HUES64 (cell line): ENCODE measurements around the gene BSND.

Source experiments
- H3K27ac ChIP-seq: 2 replicates; pipeline ENCODE4 v1.7.0; 2013; ENCODE audit warnings: low read depth, low read length, inconsistent platforms
- H3K27me3 ChIP-seq: 2 replicates; pipeline ENCODE4 v1.6.1; 2013; ENCODE audit warnings: mild to moderate bottlenecking, low read length; ENCODE audit not compliant: insufficient read depth
- H3K36me3 ChIP-seq: 2 replicates; pipeline ENCODE4 v1.6.1; 2013; ENCODE audit warnings: mild to moderate bottlenecking, low read length; ENCODE audit not compliant: insufficient read depth
- H3K4me1 ChIP-seq: 2 replicates; pipeline ENCODE4 v1.6.1; 2013; ENCODE audit warnings: mild to moderate bottlenecking, low read length, moderate library complexity; ENCODE audit not compliant: insufficient read depth
- H3K4me3 ChIP-seq: 2 replicates; pipeline ENCODE4 v1.5.1; 2013; ENCODE audit warnings: mild to moderate bottlenecking, low read length, moderate library complexity
- H3K9ac ChIP-seq: 2 replicates; pipeline ENCODE4 v1.6.1; 2013; ENCODE audit warnings: mild to moderate bottlenecking, low read depth, low read length
- H3K9me3 ChIP-seq: 2 replicates; pipeline ENCODE4 v1.6.1; 2013; ENCODE audit warnings: low read depth, low read length; ENCODE audit not compliant: insufficient read depth
- WGBS: fragments of 150-250, 120-280 bp; methylation state at CpG from one replicate; pipeline ENCODE4 v1.1.7; 2013; ENCODE audit warnings: missing lambda C conversion rate; 5-methylcytosine and 5-hydroxymethylcytosine counted together

The BSND gene

GRCh38 chr1:54975356-54976108 lies 23.2 kb upstream of the BSND start:
- H3K27me3 ChIP-seq = peaks cover 22% of the 10 kb centered on the region
- 84% methylated on average over 4 of the region's 4 CpGs for WGBS

GRCh38 chr1:54976747-54977146 lies 22.0 kb upstream of the BSND start:
- Histone ChIP-seq H3K4me3 (no peak overlapping the region), H3K9me3 (no peaks in the 10 kb centered on the region), H3K27ac (no peak overlapping the region), H3K36me3 (no peaks in the 10 kb centered on the region), H3K9ac (no peak overlapping the region), H3K4me1 (peaks cover 5% of the 10 kb centered on the region; the same call in 1 of the 2 replicates), H3K27me3 (peaks cover 34% of the 10 kb centered on the region)
- WGBS = 87% methylated on average over 6 of the region's 6 CpGs

More at GRCh38 chr1:54975356-54976108, 23.2 kb upstream of the BSND start:
- Histone ChIP-seq H3K9me3 (no peaks in the 10 kb centered on the region), H3K4me3 (no peak overlapping the region), H3K36me3 (no peaks in the 10 kb centered on the region), H3K27ac (no peak overlapping the region), H3K9ac (no peak overlapping the region), H3K4me1 (peaks cover 5% of the 10 kb centered on the region; the same call in 1 of the 2 replicates)

- Histone ChIP-seq H3K36me3 (no peaks in the 10 kb centered on the region), H3K27me3 (peaks cover 42% of the 10 kb centered on the region), H3K4me1 (peaks cover 5% of the 10 kb centered on the region; the same call in 1 of the 2 replicates), H3K9ac (no peak overlapping the region), H3K9me3 (no peaks in the 10 kb centered on the region), H3K4me3 (no peak overlapping the region), H3K27ac (no peak overlapping the region)
- 93% methylated on average over 5 of the region's 5 CpGs for WGBS
Observed at GRCh38 chr1:54977533-54978297, 21.0 kb upstream of the BSND start.

- 92% methylated on average over 9 of the region's 9 CpGs for WGBS
- Histone ChIP-seq H3K27ac (no peak overlapping the region), H3K27me3 (peaks cover 43% of the 10 kb centered on the region), H3K9me3 (no peaks in the 10 kb centered on the region), H3K4me3 (no peak overlapping the region), H3K4me1 (peaks cover 5% of the 10 kb centered on the region; the same call in 1 of the 2 replicates), H3K9ac (no peak overlapping the region), H3K36me3 (no peaks in the 10 kb centered on the region)
Observed at GRCh38 chr1:54978528-54979326, 20.0 kb upstream of the BSND start.

- Histone ChIP-seq H3K27ac (no peak overlapping the region), H3K9me3 (no peaks in the 10 kb centered on the region), H3K9ac (no peak overlapping the region), H3K4me1 (peaks cover 5% of the 10 kb centered on the region; the same call in 1 of the 2 replicates), H3K27me3 (peaks cover 43% of the 10 kb centered on the region), H3K36me3 (no peaks in the 10 kb centered on the region), H3K4me3 (no peak overlapping the region)
- WGBS = 62% methylated on average over 5 of the region's 5 CpGs
Observed at GRCh38 chr1:54979327-54979891, 19.3 kb upstream of the BSND start.

GRCh38 chr1:54980046-54980527 lies 18.6 kb upstream of the BSND start:
- Histone ChIP-seq H3K27ac (no peak overlapping the region), H3K27me3 (peaks cover 43% of the 10 kb centered on the region), H3K4me1 (peaks cover 5% of the 10 kb centered on the region; the same call in 1 of the 2 replicates), H3K9ac (peak overlapping the region; percentile 50; the same call in 1 of the 2 replicates), H3K4me3 (peak overlapping the region; percentile 56), H3K9me3 (no peaks in the 10 kb centered on the region), H3K36me3 (no peaks in the 10 kb centered on the region)
- WGBS = 26% methylated on average over 25 of the region's 25 CpGs

- WGBS = 7% methylated on average over 69 of the region's 69 CpGs
- H3K4me3 ChIP-seq = peak within 1 kb of the TSS; percentile 56
- no peak within 1 kb of the TSS for H3K27ac ChIP-seq
Observed at GRCh38 chr1:54980528-54981241, 18.0 kb upstream of the BSND start, which contains the start of gene TMEM61. Gene TMEM61, plus strand, starts transcription at chr1:54980628. Its CDS starts 438 bp downstream, at chr1:54981066.

GRCh38 chr1:54981466-54981865 lies 17.3 kb upstream of the BSND start:
- Histone ChIP-seq H3K9me3 (no peaks in the 10 kb centered on the region), H3K4me1 (peaks cover 5% of the 10 kb centered on the region; the same call in 1 of the 2 replicates), H3K27me3 (peaks cover 43% of the 10 kb centered on the region), H3K4me3 (no peak overlapping the region), H3K36me3 (no peaks in the 10 kb centered on the region), H3K27ac (no peak overlapping the region), H3K9ac (no peak overlapping the region)
- 97% methylated on average over 8 of the region's 8 CpGs for WGBS

More at GRCh38 chr1:54980528-54981241, 18.0 kb upstream of the BSND start, which contains the start of gene TMEM61:
- Histone ChIP-seq H3K9ac (peak within 1 kb of the TSS; percentile 50; the same call in 1 of the 2 replicates), H3K4me1 (peaks cover 5% of the 10 kb centered on the region; the same call in 1 of the 2 replicates), H3K36me3 (no peaks in the 10 kb centered on the region), H3K27me3 (peaks cover 43% of the 10 kb centered on the region), H3K9me3 (no peaks in the 10 kb centered on the region)

GRCh38 chr1:54982739-54983138 lies 16.0 kb upstream of the BSND start:
- H3K27ac ChIP-seq = no peak overlapping the region
- peaks cover 3% of the 10 kb centered on the region; the same call in 1 of the 2 replicates for H3K4me1 ChIP-seq
- no peak overlapping the region for H3K4me3 ChIP-seq
- no peaks in the 10 kb centered on the region for H3K9me3 ChIP-seq
- H3K27me3 ChIP-seq = peaks cover 43% of the 10 kb centered on the region
- no peaks in the 10 kb centered on the region for H3K36me3 ChIP-seq
- no peak overlapping the region for H3K9ac ChIP-seq
